A549 (cell line): ENCODE data around the gene CCNJ. TPM values are rescaled to one million over a fixed set of nuclear protein-coding genes. Genes with fewer than 3 reads are reported as not detected.

ENCODE experiments used
- ATAC-seq, 2 experiments: fragments of 200-7000 bp in 1 of 2; fragments of >200 bp in 1 of 2; cut with Nextera tagmentation in 1 of 2; cut with Tn5 transposase in 1 of 2; 3 replicates each; pipeline versions ENCODE4 v1.8.0 to v1.9.1; 2018 to 2020; ENCODE audit warnings: mild to moderate bottlenecking in 1 of 2, moderate library complexity in 1 of 2
- CTCF ChIA-PET: fragments of 300-600 bp; sonication (Branson Sonifier 250); formaldehyde crosslinking; extraction: SDS; loops from one replicate; lab custom pipeline; 2021; ENCODE audit warnings: antibody characterized with exemption, inconsistent platforms; lab: Yijun Ruan, JAX
- POLR2A ChIA-PET: fragments of 350-600 bp; formaldehyde crosslinking; extraction: SDS; loops from one replicate; lab custom pipeline; 2021; ENCODE audit warnings: antibody characterized with exemption, inconsistent platforms; lab: Yijun Ruan, JAX
- DNase-seq, 2 experiments: peaks; one replicate each; pipeline versions ENCODE4 v3.0.0 to v3.0.0-alpha.2; 2011 to 2016; ENCODE audit warnings: low read depth in 1 of 2, low spot score in 1 of 2
- FAIRE-seq: peaks from 2 replicates; lab custom pipeline; 2011; peaks lifted over from hg19 to GRCh38; lab: Jason Lieb, UNC
- H3K27ac ChIP-seq, 2 experiments: fragments of >200 bp; sonication (Bioruptor Twin); formaldehyde crosslinking; 3 replicates each; pipeline ENCODE4 v1.5.1; 2016 to 2017
- H3K4me1 ChIP-seq: fragments of >200 bp; sonication (Bioruptor Twin); formaldehyde crosslinking; 3 replicates; pipeline ENCODE4 v1.6.1; 2016
- H3K4me2 ChIP-seq: fragments of >200 bp; sonication (Bioruptor Twin); formaldehyde crosslinking; 3 replicates; pipeline ENCODE4 v1.6.1; 2016
- H3K4me3 ChIP-seq: fragments of >200 bp; sonication (Bioruptor Twin); formaldehyde crosslinking; 3 replicates; pipeline ENCODE4 v1.5.1; 2016
- H3K9me3 ChIP-seq: fragments of >200 bp; sonication (Bioruptor Twin); formaldehyde crosslinking; 3 replicates; pipeline ENCODE4 v1.6.1; 2016
- CHD2 ChIP-seq: fragments of 150-350 bp; IDR thresholded peaks from 2 replicates; pipeline ENCODE4 v1.6.1; 2014; ENCODE audit warnings: low read length; ENCODE audit not compliant: partially characterized antibody
- CTCF ChIP-seq: fragments of >200 bp; sonication (Bioruptor Twin); formaldehyde crosslinking; IDR thresholded peaks from 3 replicates; pipeline ENCODE4 v1.5.1; 2016
- E2F6 ChIP-seq: IDR thresholded peaks from 2 replicates; pipeline ENCODE4 v1.6.1; 2012; ENCODE audit warnings: low read depth, borderline replicate concordance
- ELK1 ChIP-seq: fragments of 150-350 bp; IDR thresholded peaks from 2 replicates; pipeline ENCODE4 v1.6.1; 2014; ENCODE audit warnings: low read depth, mild to moderate bottlenecking, low read length
- EP300 ChIP-seq, 2 experiments: fragments of >200 bp; sonication (Bioruptor Twin); formaldehyde crosslinking; IDR thresholded peaks; 2 replicates in 1 of 2; 3 replicates in 1 of 2; pipeline ENCODE4 v1.6.1; 2016 to 2017
- FOSB ChIP-seq: fragments of 250-450 bp; sonication (Bioruptor Pico); IDR thresholded peaks from 2 replicates; pipeline ENCODE4 v1.5.0; 2020; ENCODE audit warnings: mild to moderate bottlenecking, moderate library complexity
- FOSL2 ChIP-seq, 2 experiments: fragments of 450-650 bp in 1 of 2; fragments of >200 bp in 1 of 2; sonication (Bioruptor Twin) in 1 of 2; formaldehyde crosslinking; IDR thresholded peaks; 2 replicates each; pipeline versions ENCODE4 v1.5.0 to v1.6.1; 2016 to 2020; ENCODE audit warnings: mild to moderate bottlenecking in 1 of 2, moderate library complexity in 1 of 2
- HDAC2 ChIP-seq: fragments of 200-600 bp; sonication (generic); IDR thresholded peaks from 2 replicates; pipeline ENCODE4 v1.6.1; 2016
- HES2 ChIP-seq: fragments of >200 bp; sonication (Bioruptor Twin); formaldehyde crosslinking; IDR thresholded peaks from 2 replicates; pipeline ENCODE4 v1.6.1; 2016
- HMGXB4 ChIP-seq: fragments of 250-450 bp; sonication (Bioruptor Pico); IDR thresholded peaks from 2 replicates; pipeline ENCODE4 v1.5.0; 2021; ENCODE audit warnings: mild to moderate bottlenecking, moderate library complexity, borderline replicate concordance
- HOXA7 ChIP-seq: fragments of 250-450 bp; sonication (Bioruptor Pico); IDR thresholded peaks from 2 replicates; pipeline ENCODE4 v1.5.0; 2020; ENCODE audit warnings: mild to moderate bottlenecking, moderate library complexity
- HOXB13 ChIP-seq: fragments of 250-450 bp; sonication (Bioruptor Pico); IDR thresholded peaks from 2 replicates; pipeline ENCODE4 v1.5.0; 2020; ENCODE audit warnings: low read depth, mild to moderate bottlenecking, moderate library complexity
- JUN ChIP-seq, 2 experiments: fragments of >200 bp; sonication (Bioruptor Twin); formaldehyde crosslinking; IDR thresholded peaks; 2 replicates in 1 of 2; 3 replicates in 1 of 2; pipeline ENCODE4 v1.6.1; 2016 to 2017
- JUNB ChIP-seq: fragments of >200 bp; sonication (Bioruptor Twin); formaldehyde crosslinking; IDR thresholded peaks from 2 replicates; pipeline ENCODE4 v1.6.1; 2016
- MAX ChIP-seq: IDR thresholded peaks from 2 replicates; pipeline ENCODE4 v1.6.1; 2012
- PHF8 ChIP-seq: fragments of 200-600 bp; sonication (generic); IDR thresholded peaks from 2 replicates; pipeline ENCODE4 v1.6.1; 2016; ENCODE audit warnings: low read depth, mild to moderate bottlenecking, antibody characterized with exemption, moderate library complexity, borderline replicate concordance
- POLR2A ChIP-seq: IDR thresholded peaks from 2 replicates; pipeline ENCODE4 v1.6.1; 2012; ENCODE audit warnings: mild to moderate bottlenecking, low read length
- RAD21 ChIP-seq, 2 experiments: fragments of >200 bp in 1 of 2; sonication (Bioruptor Twin) in 1 of 2; formaldehyde crosslinking in 1 of 2; IDR thresholded peaks in 1 of 2; conservative IDR thresholded peaks in 1 of 2; 2 replicates in 1 of 2; 3 replicates in 1 of 2; pipeline ENCODE4 v1.6.1; 2012 to 2018; ENCODE audit warnings: inconsistent platforms in 1 of 2
- SMC3 ChIP-seq: fragments of >200 bp; sonication (Bioruptor Twin); formaldehyde crosslinking; IDR thresholded peaks from 3 replicates; pipeline ENCODE4 v1.6.1; 2018; ENCODE audit warnings: inconsistent platforms
- USF2 ChIP-seq: fragments of 450-650 bp; IDR thresholded peaks from 2 replicates; pipeline ENCODE4 v1.6.1; 2014; ENCODE audit warnings: antibody characterized with exemption
- ZSCAN20 ChIP-seq: fragments of 250-450 bp; sonication (Bioruptor Pico); IDR thresholded peaks from 2 replicates; pipeline ENCODE4 v1.8.0; 2022; ENCODE audit warnings: mild to moderate bottlenecking, moderate library complexity
- WGBS: methylation state at CpG from one replicate; pipeline ENCODE4 v1.1.6; 2017; ENCODE audit errors: missing lambda C conversion rate; 5-methylcytosine and 5-hydroxymethylcytosine counted together
- polyA plus RNA-seq, 4 experiments: library from polyadenylated mRNA; depleted of rRNA in 3 of 4; stranded (reverse); fragments of >200 nt; fragmentation: RNase III in 1 of 4; extraction: RNeasy Plus Mini Kit Qiagen cat#74134 plus additional on column Dnase treatment in 1 of 4; gene quantifications; 2 replicates in 3 of 4; 3 replicates in 1 of 4; pipeline ENCODE4 v1.2.3, GENCODE V29; 2011 to 2017

Gene CCNJ
- polyA plus RNA-seq, 2 of the 4 experiments (the other 2 are of a cell fraction): 6.5 to 12.0 TPM

GRCh38 chr10:96034625-96035024, 8.8 kb upstream of the CCNJ start:
- POLR2A ChIA-PET: no interaction called here
- 34% methylated on average over 1 of the region's 1 CpG for WGBS
- H3K4me2 ChIP-seq: no peak overlapping the region
- H3K9me3 ChIP-seq: no peaks in the 10 kb centered on the region
- no peak overlapping the region for H3K27ac ChIP-seq
- FAIRE-seq (no peak), DNase-seq (no peak), ATAC-seq (no peak)
- TF ChIP-seq EP300 (IDR thresholded peaks at IDR 0.05) (no peak), JUN (IDR thresholded peaks at IDR 0.05) (no peak)
- no peak overlapping the region for H3K4me3 ChIP-seq
- CTCF ChIA-PET: no interaction called here
- no peaks in the 10 kb centered on the region for H3K4me1 ChIP-seq

GRCh38 chr10:96038476-96039387, 4.7 kb upstream of the CCNJ start:
- POLR2A ChIA-PET: no interaction called here
- Histone ChIP-seq H3K4me2 (no peak overlapping the region), H3K4me1 (no peaks in the 10 kb centered on the region), H3K4me3 (no peak overlapping the region), H3K9me3 (no peaks in the 10 kb centered on the region), H3K27ac (no peak overlapping the region)
- CTCF ChIA-PET: interaction anchor here (1.1 to 1.3 kb wide), 4 partner anchors 12 to 345 kb away, joined by 3 to 6 read pairs (median 4); partner anchors contain the start of gene TCTN3
- ATAC-seq (no peak), DNase-seq (no peak), FAIRE-seq (no peak)
- 45% methylated on average over 4 of the region's 4 CpGs for WGBS
- TF ChIP-seq JUNB: no peak
- no peak for TF ChIP-seq FOSB (CRISPR knock-in tag)
- TF ChIP-seq CTCF: no peak
- no peak for TF ChIP-seq HOXA7

GRCh38 chr10:96041146-96041545, 2.2 kb upstream of the CCNJ start:
- H3K4me2 ChIP-seq: no peak overlapping the region
- POLR2A ChIA-PET: no interaction called here
- FAIRE-seq (no peak), DNase-seq (no peak), ATAC-seq (no peak)
- peaks cover 8% of the 10 kb centered on the region; the same call in 1 of the 3 replicates for H3K4me1 ChIP-seq
- H3K4me3 ChIP-seq: no peak overlapping the region
- 93% methylated on average over 11 of the region's 11 CpGs for WGBS
- H3K27ac ChIP-seq: no peak overlapping the region
- no peaks in the 10 kb centered on the region for H3K9me3 ChIP-seq
- CTCF ChIA-PET: no interaction called here
- no peak for TF ChIP-seq HES2
- TF ChIP-seq SMC3: no peak
- TF ChIP-seq HOXB13 (CRISPR knock-in tag): no peak
- no peak for TF ChIP-seq HMGXB4 (CRISPR knock-in tag)
- no peak for TF ChIP-seq FOSL2 (IDR thresholded peaks at IDR 0.05)
- no peak for TF ChIP-seq FOSL2 (CRISPR knock-in tag; IDR thresholded peaks at IDR 0.05)
- TF ChIP-seq CHD2: no peak
- TF ChIP-seq PHF8: no peak
- TF ChIP-seq ZSCAN20 (CRISPR knock-in tag): no peak
- TF ChIP-seq HDAC2: no peak
- no peak for TF ChIP-seq RAD21 (conservative IDR thresholded peaks at IDR 0.05 in 1 of 2, IDR thresholded peaks at IDR 0.05 in 1 of 2)
- TF ChIP-seq E2F6: no peak
- no peak for TF ChIP-seq POLR2A
- no peak for TF ChIP-seq JUN (IDR thresholded peaks at IDR 0.05)
- no peak for TF ChIP-seq MAX
- no peak for TF ChIP-seq USF2
- TF ChIP-seq CTCF: no peak
- no peak for TF ChIP-seq ELK1
- no peak for TF ChIP-seq HOXA7
